GM12878 (cell line): ENCODE results near the gene DDX39B. TPM values are rescaled to one million over a fixed set of nuclear protein-coding genes. Genes with fewer than 3 reads are reported as not detected.

Experiments used
- BHLHE40 ChIP-seq, 2 experiments: fragments of 450-650 bp in 1 of 2; IDR thresholded peaks; 2 replicates each; pipeline ENCODE4 v1.6.1; 2011 to 2017; ENCODE audit warnings: low read depth in 2 of 2, borderline replicate concordance in 1 of 2, improper control_type of control experiment in 1 of 2, low read length in 1 of 2, mild to moderate bottlenecking in 1 of 2
- CHD1 ChIP-seq: IDR thresholded peaks from 2 replicates; pipeline ENCODE4 v1.6.1; 2012; ENCODE audit warnings: low read depth, low read length, improper control_type of control experiment
- CHD2 ChIP-seq: IDR thresholded peaks from 2 replicates; pipeline ENCODE4 v1.6.1; 2011; ENCODE audit warnings: low read depth, low read length, improper control_type of control experiment, borderline replicate concordance
- GABPA ChIP-seq: IDR thresholded peaks from 2 replicates; pipeline ENCODE4 v1.6.1; 2014; ENCODE audit warnings: antibody characterized with exemption, low read depth, mild to moderate bottlenecking, inconsistent platforms
- GATAD2B ChIP-seq: fragments of 450-650 bp; conservative IDR thresholded peaks from 2 replicates; pipeline ENCODE4 v1.6.1; 2017; ENCODE audit warnings: low read depth, mild to moderate bottlenecking, moderate library complexity
- IKZF2 ChIP-seq, 2 experiments: fragments of 450-650 bp; IDR thresholded peaks; 2 replicates each; pipeline ENCODE4 v1.6.1; 2017; ENCODE audit warnings: mild to moderate bottlenecking in 2 of 2, moderate library complexity in 2 of 2
- MEF2A ChIP-seq: IDR thresholded peaks from 2 replicates; pipeline ENCODE4 v1.6.1; 2011; ENCODE audit warnings: low read depth, mild to moderate bottlenecking, low read length, moderate library complexity; ENCODE audit not compliant: insufficient read depth
- NFYB ChIP-seq: IDR thresholded peaks from 2 replicates; pipeline ENCODE4 v1.6.1; 2011; ENCODE audit warnings: low read depth, mild to moderate bottlenecking, low read length, improper control_type of control experiment, moderate library complexity; ENCODE audit not compliant: insufficient read depth
- RB1 ChIP-seq: fragments of 450-650 bp; formaldehyde crosslinking; IDR thresholded peaks from 2 replicates; pipeline ENCODE4 v1.6.1; 2017; ENCODE audit warnings: mild to moderate bottlenecking, borderline replicate concordance
- RCOR1 ChIP-seq: conservative IDR thresholded peaks from 2 replicates; pipeline ENCODE4 v1.6.1; 2012; ENCODE audit warnings: low read depth, low read length, improper control_type of control experiment
- SIX5 ChIP-seq: IDR thresholded peaks from 2 replicates; pipeline ENCODE4 v1.6.1; 2011; ENCODE audit warnings: mild to moderate bottlenecking, low read depth, low read length, moderate library complexity; ENCODE audit not compliant: severe bottlenecking
- SMARCA5 ChIP-seq: fragments of 450-650 bp; IDR thresholded peaks from 2 replicates; pipeline ENCODE4 v1.6.1; 2017; ENCODE audit warnings: mild to moderate bottlenecking
- SMC3 ChIP-seq: IDR thresholded peaks from 2 replicates; pipeline ENCODE4 v1.6.1; 2011; ENCODE audit warnings: low read length, improper control_type of control experiment, borderline replicate concordance
- SUZ12 ChIP-seq: fragments of 200-600 bp; sonication (generic); IDR thresholded peaks from one replicate; pipeline ENCODE4 v1.6.1; 2018; ENCODE audit warnings: antibody characterized with exemption, mild to moderate bottlenecking; ENCODE audit not compliant: unreplicated experiment
- YY1 ChIP-seq: IDR thresholded peaks from 2 replicates; pipeline ENCODE4 v1.6.1; 2011; ENCODE audit warnings: low read depth, mild to moderate bottlenecking, low read length
- polyA plus RNA-seq, 11 experiments: library from polyadenylated mRNA; depleted of rRNA in 4 of 11; unstranded in 6 of 11; stranded (reverse) in 5 of 11; fragments of >200 nt; fragmentation: Nextera tagmentation in 4 of 11; fragmentation: Illumina TruSeq in 1 of 11; extraction: Ambion mirVana in 4 of 11; extraction: Trizol in 1 of 11; gene quantifications; 1 replicate in 1 of 11; 2 replicates in 10 of 11; pipeline versions ENCODE4 v1.2.1 to v1.2.3, GENCODE V29; 2011 to 2016; ENCODE audit warnings: inconsistent platforms in 2 of 11, missing spikeins in 2 of 11, low read depth in 1 of 11
- total RNA-seq, 4 experiments: library from RNA; depleted of rRNA in 3 of 4; stranded (reverse); fragments of >200 nt in 3 of 4; fragmentation: Illumina TruSeq in 1 of 4; extraction: Trizol in 1 of 4; gene quantifications; 2 replicates each; pipeline versions ENCODE4 v1.2.1 to v1.2.3, GENCODE V29; 2013 to 2021
- TF ChIP-seq, protein P1 (sequence below): fragments of 450-650 bp; formaldehyde crosslinking; IDR thresholded peaks from 2 replicates; pipeline ENCODE4 v1.5.0; 2022; ENCODE audit warnings: mild to moderate bottlenecking, missing genetic modification characterization
- TF ChIP-seq, protein P2 (sequence below): fragments of 150-350 bp; IDR thresholded peaks from 2 replicates; pipeline ENCODE4 v1.6.1; 2014; ENCODE audit warnings: mild to moderate bottlenecking, low read depth, low read length
- TF ChIP-seq, protein P3 (sequence below): fragments of 450-650 bp; IDR thresholded peaks from 2 replicates; pipeline ENCODE4 v1.6.1; 2014; ENCODE audit warnings: mild to moderate bottlenecking
- TF ChIP-seq, protein P4 (sequence below): fragments of 450-650 bp; IDR thresholded peaks from 2 replicates; pipeline ENCODE4 v1.6.1; 2016; ENCODE audit warnings: mild to moderate bottlenecking, moderate library complexity, borderline replicate concordance

DDX39B gene
- total and polyA plus RNA-seq, 10 of the 15 experiments (the other 5 are each of a cell fraction or from before 2014, with no cell fraction given): 271 to 661 (median 330) TPM

DNA sequence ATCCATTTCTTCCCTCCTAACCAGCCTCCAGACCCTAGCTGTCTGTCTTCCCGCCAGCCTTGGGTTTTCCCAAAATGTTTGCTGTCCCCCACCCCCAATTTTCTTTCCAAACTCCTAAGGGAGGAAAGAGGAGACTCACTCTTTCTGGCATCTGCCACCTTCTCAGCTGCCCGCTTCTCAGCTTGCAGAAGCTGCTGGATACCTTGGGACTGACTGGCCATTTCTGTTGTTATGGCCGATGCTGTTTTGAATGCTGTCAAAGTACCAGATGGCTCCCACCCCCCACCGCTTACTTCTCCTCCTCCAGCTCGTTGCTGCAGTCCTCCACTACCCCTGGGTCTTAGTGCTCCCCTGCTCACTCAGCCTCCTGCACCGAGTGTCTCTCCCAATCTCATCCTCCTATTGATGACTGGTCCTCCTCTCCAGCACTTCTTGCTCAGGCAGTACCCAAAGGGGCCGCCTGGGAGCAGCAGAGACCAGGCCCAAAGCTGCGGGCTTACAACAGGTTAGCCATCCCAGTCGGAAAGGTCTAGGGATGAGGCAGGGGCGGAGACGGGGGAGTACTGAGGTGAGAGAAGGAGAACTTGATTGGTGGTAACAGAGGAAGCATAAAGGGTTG, 4.6 kb upstream of the DDX39B start, which contains the start of gene ATP6V1G2 (continued):
- TF ChIP-seq, protein P1, sequence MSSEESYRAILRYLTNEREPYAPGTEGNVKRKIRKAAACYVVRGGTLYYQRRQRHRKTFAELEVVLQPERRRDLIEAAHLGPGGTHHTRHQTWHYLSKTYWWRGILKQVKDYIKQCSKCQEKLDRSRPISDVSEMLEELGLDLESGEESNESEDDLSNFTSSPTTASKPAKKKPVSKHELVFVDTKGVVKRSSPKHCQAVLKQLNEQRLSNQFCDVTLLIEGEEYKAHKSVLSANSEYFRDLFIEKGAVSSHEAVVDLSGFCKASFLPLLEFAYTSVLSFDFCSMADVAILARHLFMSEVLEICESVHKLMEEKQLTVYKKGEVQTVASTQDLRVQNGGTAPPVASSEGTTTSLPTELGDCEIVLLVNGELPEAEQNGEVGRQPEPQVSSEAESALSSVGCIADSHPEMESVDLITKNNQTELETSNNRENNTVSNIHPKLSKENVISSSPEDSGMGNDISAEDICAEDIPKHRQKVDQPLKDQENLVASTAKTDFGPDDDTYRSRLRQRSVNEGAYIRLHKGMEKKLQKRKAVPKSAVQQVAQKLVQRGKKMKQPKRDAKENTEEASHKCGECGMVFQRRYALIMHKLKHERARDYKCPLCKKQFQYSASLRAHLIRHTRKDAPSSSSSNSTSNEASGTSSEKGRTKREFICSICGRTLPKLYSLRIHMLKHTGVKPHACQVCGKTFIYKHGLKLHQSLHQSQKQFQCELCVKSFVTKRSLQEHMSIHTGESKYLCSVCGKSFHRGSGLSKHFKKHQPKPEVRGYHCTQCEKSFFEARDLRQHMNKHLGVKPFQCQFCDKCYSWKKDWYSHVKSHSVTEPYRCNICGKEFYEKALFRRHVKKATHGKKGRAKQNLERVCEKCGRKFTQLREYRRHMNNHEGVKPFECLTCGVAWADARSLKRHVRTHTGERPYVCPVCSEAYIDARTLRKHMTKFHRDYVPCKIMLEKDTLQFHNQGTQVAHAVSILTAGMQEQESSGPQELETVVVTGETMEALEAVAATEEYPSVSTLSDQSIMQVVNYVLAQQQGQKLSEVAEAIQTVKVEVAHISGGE: 0 out of 2 replicates have a peak, but pooled peaks have one; percentile 36
- no peak for TF ChIP-seq GATAD2B
- TF ChIP-seq CHD1: no peak
- TF ChIP-seq YY1: peak; percentile 65
- TF ChIP-seq RB1: peak; percentile 41; the same call in 1 of the 2 replicates
- TF ChIP-seq RCOR1: peak; percentile 63; the same call in 1 of the 2 replicates
- no peak for TF ChIP-seq SUZ12
- TF ChIP-seq, protein P2, sequence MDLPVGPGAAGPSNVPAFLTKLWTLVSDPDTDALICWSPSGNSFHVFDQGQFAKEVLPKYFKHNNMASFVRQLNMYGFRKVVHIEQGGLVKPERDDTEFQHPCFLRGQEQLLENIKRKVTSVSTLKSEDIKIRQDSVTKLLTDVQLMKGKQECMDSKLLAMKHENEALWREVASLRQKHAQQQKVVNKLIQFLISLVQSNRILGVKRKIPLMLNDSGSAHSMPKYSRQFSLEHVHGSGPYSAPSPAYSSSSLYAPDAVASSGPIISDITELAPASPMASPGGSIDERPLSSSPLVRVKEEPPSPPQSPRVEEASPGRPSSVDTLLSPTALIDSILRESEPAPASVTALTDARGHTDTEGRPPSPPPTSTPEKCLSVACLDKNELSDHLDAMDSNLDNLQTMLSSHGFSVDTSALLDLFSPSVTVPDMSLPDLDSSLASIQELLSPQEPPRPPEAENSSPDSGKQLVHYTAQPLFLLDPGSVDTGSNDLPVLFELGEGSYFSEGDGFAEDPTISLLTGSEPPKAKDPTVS: no peak
- peak; percentile 39 for TF ChIP-seq SIX5
- peak; percentile 90 to 92 for TF ChIP-seq IKZF2 (IDR thresholded peaks at IDR 0.05)
- 0 out of 2 replicates have a peak, but pooled peaks have one; percentile 25 for TF ChIP-seq NFYB
- TF ChIP-seq, protein P3, sequence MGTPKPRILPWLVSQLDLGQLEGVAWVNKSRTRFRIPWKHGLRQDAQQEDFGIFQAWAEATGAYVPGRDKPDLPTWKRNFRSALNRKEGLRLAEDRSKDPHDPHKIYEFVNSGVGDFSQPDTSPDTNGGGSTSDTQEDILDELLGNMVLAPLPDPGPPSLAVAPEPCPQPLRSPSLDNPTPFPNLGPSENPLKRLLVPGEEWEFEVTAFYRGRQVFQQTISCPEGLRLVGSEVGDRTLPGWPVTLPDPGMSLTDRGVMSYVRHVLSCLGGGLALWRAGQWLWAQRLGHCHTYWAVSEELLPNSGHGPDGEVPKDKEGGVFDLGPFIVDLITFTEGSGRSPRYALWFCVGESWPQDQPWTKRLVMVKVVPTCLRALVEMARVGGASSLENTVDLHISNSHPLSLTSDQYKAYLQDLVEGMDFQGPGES: 0 out of 2 replicates have a peak, but pooled peaks have one; percentile 22
- 0 out of 4 replicates have a peak, but pooled peaks of 1 of the 2 experiments have one; percentile 15 for TF ChIP-seq BHLHE40 (IDR thresholded peaks at IDR 0.05; ENCODE audit: borderline replicate concordance in 1 of 2, low read depth in 2 of 2, low read length in 1 of 2)
- 0 out of 2 replicates have a peak, but pooled peaks have one; percentile 17 for TF ChIP-seq MEF2A
- peak; percentile 95 for TF ChIP-seq SMC3
- TF ChIP-seq GABPA: peak; percentile 64; the same call in 1 of the 2 replicates
- TF ChIP-seq, protein P4, sequence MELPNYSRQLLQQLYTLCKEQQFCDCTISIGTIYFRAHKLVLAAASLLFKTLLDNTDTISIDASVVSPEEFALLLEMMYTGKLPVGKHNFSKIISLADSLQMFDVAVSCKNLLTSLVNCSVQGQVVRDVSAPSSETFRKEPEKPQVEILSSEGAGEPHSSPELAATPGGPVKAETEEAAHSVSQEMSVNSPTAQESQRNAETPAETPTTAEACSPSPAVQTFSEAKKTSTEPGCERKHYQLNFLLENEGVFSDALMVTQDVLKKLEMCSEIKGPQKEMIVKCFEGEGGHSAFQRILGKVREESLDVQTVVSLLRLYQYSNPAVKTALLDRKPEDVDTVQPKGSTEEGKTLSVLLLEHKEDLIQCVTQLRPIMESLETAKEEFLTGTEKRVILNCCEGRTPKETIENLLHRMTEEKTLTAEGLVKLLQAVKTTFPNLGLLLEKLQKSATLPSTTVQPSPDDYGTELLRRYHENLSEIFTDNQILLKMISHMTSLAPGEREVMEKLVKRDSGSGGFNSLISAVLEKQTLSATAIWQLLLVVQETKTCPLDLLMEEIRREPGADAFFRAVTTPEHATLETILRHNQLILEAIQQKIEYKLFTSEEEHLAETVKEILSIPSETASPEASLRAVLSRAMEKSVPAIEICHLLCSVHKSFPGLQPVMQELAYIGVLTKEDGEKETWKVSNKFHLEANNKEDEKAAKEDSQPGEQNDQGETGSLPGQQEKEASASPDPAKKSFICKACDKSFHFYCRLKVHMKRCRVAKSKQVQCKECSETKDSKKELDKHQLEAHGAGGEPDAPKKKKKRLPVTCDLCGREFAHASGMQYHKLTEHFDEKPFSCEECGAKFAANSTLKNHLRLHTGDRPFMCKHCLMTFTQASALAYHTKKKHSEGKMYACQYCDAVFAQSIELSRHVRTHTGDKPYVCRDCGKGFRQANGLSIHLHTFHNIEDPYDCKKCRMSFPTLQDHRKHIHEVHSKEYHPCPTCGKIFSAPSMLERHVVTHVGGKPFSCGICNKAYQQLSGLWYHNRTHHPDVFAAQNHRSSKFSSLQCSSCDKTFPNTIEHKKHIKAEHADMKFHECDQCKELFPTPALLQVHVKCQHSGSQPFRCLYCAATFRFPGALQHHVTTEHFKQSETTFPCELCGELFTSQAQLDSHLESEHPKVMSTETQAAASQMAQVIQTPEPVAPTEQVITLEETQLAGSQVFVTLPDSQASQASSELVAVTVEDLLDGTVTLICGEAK: no peak
- peak; percentile 90; the same call in 1 of the 2 replicates for TF ChIP-seq SMARCA5
- TF ChIP-seq CHD2: peak; percentile 25; the same call in 1 of the 2 replicates
